Measurements from ENCODE around the gene ZRANB1.

The ZRANB1 gene

DNA sequence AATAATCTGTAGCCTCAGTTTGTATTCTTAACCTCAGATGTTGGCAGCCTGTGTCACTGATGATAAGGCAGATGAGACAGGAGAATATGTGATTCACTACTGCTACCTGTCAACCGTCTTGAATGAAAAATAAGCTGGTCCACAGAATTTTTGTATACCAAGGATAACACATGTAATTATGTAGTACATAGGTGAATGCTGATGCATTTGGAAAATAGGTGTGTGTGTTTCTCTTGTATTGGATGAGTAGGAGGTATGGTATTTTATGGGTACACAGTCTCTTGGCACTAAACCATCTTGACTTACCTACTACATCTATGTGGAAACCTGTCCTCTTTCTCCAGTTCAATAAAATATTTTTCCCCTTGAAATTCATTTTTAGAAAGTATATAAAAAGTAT is 20.7 kb upstream of the ZRANB1 start:
- no peak for DNase-seq (ENCODE audit: low read depth in 2 of 2)

DNA sequence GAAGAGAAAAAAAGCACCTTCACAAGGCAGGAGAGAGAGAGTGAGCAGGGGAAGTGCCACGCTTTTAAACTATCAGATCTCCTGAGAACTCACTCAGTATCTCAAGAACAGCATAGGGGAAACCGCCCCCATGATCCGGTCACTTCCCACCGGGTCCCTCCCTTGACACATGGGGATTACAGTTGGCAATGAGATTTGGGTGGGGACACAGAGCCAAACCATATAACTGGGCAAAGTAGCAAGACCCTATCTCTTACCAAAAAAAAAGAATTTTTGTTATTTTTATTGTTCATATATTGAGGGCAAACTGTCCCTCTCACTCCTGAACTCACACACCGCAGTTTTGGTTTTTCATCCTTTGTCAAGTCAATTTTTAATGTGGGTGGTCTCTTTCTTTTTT is 18.2 kb upstream of the ZRANB1 start:
- no peak for DNase-seq (ENCODE audit: low read depth in 2 of 2)

DNA sequence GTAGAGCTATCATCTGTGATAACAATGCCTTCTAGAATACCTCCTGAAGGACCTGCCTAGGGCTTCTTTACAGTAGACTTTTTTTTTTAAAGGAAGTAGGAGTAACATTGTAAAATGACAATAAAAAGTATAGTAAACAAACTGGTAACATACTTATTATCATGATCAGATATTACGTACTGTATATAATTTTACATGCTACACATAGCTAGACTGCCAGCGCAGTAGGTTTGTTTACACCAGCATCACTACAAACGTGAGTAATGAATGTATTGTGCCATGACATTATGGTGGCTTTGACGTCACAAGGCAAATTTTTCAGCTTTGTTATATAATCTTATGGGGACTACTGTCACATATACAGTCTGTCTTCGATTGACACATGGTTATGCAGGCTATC is 15.4 kb upstream of the ZRANB1 start:
- no peak for DNase-seq (ENCODE audit: low read depth in 2 of 2)

DNA sequence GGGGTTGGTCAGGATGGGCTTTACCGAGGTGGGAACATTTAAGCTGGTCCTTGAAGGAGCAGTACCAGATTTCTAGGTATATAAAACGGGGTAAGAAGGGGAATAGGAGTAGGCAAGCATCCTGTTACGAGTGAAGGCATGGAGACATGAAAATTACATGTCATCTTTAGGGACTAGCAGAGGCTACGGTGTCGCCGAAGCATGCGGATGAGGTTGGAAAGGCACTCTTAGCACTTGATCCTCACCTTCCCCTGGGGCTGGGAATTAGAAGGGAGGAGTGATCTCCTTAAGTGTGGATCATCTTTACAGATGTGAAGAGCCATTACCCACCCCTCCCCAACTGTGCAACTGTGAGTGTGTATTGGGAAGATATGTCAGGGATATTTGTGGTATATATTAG is 13.8 kb upstream of the ZRANB1 start:
- DNase-seq (ENCODE audit: low read depth in 2 of 2): no peak

DNA sequence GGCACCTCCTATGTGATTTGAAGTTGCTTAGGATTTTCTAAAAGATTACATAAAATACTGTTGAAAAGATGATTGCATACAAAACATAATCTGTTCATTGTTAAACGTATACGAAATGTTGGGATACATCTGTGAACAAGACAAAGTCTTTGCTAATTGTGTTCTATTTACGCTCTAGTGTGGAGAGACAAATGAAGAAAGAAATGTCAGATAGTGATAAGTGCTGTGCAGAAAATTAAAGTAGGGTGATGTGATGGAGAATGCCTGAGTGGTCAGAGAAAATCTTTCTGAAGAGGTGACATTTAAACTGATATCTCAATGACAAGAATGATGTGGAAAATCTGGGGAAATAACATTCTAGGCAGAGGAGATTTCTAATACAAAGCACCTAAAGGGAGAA is 13.4 kb upstream of the ZRANB1 start:
- no peak for DNase-seq (ENCODE audit: low read depth in 2 of 2)

DNA sequence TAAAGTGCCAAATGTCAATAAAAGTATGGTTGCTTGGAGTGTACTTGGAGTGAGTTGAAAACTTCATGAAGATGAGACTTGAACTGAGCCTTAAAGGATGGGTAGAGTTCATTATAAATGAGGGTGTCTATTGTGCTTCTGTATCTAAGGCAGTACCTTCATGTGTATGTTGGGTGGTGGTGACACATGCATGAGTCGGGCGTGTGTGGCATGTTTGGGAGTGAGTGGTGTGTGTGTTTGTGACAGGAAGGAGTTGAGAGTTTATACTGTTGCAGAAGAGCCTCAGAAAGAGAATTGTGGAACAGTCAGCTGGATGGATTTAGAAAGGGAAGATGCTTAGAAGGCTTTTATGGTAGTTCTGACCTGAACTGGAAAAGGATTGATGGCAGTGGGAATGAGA is 6.0 kb upstream of the ZRANB1 start:
- peak in 1 of 2 donors; percentile 30 for DNase-seq (ENCODE audit: low read depth in 2 of 2)

DNA sequence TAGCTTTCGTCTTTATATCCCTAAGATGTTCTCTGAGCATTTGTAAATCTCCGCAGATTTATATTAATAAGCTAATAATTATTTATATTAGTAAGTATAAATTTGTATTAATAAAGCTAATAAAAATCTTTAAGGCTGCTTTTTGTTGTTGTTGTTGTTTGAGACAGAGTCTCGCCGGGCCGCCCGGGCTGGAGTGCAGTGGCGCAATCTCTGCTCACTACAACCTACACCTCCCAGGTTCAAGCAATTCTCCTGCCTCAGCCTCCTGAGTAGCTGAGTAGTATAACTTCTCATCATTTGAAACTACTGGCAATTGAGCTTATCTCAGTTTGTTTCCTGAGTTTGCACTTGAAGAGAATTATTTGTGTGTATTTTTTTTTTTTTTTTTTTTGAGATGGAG is 5.1 kb upstream of the ZRANB1 start:
- DNase-seq (ENCODE audit: low read depth in 2 of 2): no peak

DNA sequence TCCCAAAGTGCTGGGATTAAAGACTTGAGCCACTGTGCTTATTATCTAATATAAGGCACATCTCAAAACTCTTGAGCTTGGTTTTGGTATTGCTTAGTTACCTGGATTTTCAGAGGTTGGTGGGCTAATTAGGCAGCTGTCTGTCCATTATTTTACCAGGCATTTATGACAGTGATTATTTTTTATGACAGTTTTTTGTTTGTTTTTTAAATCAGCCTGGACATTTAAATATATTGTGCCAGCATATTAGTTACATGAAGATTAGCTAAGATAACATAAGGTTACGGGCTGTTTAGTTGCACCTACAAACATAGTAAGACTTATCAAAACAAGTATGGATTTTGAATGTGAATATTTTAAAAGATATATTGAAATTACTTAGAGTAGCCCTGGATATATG is 2.6 kb upstream of the ZRANB1 start:
- DNase-seq (ENCODE audit: low read depth in 2 of 2): no peak

DNA sequence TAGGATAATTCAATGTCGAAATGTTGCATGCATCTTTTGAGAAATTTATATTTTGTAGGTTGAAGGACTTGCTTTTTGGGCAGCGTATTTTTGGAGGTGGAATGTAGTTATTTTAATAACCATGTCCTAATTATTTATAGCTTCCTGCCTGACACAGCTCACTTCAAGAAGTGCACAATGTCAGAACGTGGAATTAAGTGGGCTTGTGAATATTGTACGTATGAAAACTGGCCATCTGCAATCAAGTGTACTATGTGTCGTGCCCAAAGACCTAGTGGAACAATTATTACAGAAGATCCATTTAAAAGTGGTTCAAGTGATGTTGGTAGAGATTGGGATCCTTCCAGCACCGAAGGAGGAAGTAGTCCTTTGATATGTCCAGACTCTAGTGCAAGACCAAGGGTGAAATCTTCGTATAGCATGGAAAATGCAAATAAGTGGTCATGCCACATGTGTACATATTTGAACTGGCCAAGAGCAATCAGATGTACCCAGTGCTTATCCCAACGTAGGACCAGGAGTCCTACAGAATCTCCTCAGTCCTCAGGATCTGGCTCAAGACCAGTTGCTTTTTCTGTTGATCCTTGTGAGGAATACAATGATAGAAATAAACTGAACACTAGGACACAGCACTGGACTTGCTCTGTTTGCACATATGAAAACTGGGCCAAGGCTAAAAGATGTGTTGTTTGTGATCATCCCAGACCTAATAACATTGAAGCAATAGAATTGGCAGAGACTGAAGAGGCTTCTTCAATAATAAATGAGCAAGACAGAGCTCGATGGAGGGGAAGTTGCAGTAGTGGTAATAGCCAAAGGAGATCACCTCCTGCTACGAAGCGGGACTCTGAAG is 620 bp downstream of the ZRANB1 start:
- DNase-seq (ENCODE audit: low read depth in 2 of 2): no peak

DNA sequence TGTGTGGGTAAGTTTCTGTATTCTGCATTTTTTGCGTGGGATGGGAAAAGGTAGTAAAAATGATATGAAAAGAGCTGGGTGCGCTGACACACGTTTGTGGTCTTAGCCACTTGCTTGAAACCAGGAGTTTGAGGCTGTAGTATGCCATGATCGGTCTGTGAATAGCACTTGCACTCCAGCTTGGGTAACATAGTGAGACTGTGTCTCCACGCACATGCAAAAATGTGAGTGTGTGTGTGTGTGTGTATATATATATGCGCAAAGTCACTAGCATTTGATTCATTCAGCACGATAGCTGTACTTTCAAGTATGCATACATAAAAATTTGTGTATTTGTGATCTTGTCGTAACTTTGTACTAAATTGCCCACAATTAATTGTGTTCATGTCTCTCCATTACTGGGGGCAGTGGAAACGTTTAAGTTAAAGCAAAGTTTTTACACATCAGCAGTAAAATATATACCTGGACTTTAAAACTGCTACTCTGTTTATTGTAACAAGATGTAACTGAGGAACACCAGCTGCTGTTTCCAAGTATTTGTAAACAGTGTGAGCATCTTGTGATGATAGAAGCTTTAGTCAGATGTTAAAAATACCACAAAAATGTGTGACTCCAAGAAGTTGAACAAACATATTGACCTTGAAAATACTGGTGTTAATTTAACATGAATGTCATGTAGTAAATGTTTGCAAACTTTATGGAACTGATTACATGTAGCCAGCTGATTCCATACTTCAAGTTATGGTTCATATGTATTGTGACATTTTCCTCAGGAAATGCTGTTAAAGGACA is 1.6 kb downstream of the ZRANB1 start:
- no peak for DNase-seq (ENCODE audit: low read depth in 2 of 2)

DNA sequence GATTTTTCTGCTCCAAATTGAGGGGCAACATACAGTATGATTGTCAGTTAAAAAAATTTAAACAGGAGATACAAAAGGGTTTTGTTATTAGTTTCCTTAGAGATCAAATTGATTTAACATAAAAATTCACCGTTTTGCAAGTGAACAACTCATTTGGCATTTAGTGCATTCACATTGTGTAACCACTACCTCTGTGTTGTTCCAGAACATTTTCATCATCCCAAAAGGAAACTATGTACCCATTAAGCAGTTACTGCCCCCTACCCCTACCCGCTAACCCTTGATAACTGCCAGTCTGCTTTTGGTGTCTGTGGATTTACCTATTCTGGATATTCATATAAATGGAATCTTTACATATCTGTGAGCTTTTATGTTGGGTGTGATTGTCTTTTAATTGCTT is 3.1 kb downstream of the ZRANB1 start:
- DNase-seq (ENCODE audit: low read depth in 2 of 2): no peak

DNA sequence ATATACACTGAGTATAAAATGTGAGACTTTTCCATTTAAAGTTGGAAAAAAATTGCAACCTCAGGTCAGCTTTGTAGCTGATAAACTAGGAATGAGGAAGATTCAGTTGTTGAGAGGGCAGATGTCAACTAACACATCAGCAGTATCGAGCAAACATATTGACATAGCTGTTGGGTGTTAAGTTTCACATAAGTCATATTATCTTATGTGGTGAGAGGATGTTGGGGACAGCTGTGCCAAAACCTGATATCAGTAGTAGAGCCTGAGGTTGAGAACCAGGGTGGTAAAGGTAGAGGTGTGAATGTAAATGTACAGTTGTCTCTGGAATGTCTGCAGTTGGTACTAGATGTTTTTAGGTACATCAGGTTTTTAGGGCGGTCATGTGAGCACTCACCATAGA is 5.0 kb downstream of the ZRANB1 start:
- no peak for DNase-seq (ENCODE audit: low read depth in 2 of 2)

DNA sequence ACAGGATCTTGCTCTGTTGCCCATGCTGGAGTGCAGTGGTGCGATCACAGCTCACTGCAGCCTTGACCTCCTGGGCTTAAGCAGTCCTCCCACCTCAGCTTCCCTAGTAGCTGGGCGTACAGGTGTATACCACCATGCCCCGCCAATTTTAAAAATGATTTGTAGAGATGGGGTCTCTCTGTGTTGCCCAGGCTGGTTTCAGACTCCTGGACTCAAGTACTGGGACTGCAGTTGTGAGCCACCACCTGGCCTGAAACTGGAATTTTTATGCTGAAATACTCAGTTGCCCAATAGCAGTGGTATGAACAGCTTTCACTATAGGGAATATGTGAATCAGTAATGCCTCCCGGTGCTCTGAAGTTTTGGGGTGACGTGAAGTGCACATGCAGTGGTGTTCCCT is 7.6 kb downstream of the ZRANB1 start:
- no peak for DNase-seq (ENCODE audit: low read depth in 2 of 2)

DNA sequence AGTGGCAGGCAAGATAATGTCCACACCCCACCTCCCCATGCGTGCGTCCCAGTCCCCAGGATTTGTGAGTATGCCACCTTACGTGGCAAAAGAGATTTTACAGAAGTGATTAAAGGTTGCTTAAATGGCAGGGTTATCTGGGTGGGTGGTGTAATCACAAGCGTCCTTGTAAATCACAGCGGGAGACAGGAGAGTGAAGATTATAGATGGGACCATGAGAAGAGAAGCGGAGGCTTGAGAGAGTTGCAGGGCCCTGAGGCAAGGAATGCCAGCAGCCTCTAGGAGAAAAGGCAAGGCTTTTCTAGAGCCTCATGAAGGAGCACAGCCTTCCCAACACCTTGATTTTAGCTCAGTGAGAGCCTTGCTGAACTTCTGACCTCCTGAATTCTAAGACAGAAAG is 10.2 kb downstream of the ZRANB1 start:
- no peak for DNase-seq (ENCODE audit: low read depth in 2 of 2)

DNA sequence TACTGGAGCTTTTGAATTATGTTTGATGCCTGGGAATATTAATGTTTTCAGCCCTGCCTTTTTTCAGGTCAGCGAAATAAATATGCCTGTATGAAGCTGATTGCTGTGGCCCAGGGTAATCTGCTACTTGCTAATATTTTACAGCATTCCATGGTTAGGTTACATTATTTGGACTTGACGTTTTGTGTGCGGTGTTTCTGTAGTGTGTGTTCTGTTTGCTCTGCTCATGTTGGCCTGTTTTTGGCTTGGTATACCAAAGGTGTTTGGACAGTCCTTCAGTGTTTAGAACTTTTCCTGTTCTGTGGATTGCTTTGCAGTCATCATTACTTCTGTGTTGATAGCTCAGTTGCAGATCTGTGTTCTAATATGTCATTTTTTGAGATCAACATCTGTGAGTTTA is 11.5 kb downstream of the ZRANB1 start:
- DNase-seq (ENCODE audit: low read depth in 2 of 2): no peak

DNA sequence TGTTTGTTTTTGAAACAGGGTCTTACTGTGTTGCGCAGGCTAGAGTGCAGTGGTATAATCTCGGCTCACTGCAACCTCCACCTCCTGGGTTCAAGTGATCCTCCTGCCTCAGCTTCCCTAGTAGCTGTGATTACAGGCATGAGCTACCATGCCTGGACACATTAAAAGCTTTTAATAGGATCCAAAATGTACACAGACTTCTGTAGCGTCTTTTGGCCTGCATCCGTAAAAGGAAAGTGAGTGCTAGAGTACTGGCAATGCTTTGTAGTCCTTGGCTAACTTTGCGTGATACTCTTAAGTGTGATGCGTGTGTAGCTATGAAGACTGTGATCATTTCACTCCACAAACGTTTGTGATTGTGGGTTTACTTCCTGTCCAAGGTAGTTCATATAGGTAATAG is 13.3 kb downstream of the ZRANB1 start:
- DNase-seq (ENCODE audit: low read depth in 2 of 2): no peak

DNA sequence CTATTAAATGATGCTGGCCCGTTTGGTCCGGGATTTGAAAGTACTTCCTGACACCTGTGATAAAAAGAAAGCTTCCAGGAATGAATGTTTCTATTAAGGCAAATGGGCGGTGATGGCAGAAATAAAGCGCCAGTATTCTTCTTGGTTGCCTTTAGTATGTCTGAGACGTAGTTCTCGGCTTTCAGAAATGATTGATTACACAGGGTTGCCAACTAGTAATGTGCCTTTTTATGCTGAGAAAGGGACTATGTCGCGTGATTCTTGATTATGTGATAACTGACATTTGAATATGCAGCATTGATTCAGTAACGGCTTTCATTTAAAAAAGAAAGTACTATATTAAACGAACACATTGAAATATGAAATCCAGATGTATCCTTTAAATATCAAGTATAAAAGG is 13.9 kb downstream of the ZRANB1 start:
- no peak for DNase-seq (ENCODE audit: low read depth in 2 of 2)

DNA sequence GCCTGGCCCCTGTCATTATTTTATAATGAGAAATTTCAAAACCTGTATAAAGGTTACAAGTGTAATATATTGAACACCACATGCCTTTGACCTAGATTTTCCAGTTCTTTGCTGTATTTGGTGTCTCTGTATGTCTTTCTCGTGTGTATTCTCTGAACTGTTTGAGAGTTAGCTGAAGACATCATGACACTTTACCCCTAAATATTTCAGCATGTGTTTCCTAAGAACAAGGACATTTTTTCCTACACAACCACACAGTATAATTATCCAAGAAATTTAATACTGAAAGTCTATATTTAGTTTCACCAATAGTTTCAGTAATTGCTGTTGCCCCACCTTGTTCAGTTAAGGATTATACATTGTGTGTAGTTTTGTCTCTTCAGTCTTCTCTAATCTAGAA is 14.8 kb downstream of the ZRANB1 start:
- DNase-seq (ENCODE audit: low read depth in 2 of 2): no peak

DNA sequence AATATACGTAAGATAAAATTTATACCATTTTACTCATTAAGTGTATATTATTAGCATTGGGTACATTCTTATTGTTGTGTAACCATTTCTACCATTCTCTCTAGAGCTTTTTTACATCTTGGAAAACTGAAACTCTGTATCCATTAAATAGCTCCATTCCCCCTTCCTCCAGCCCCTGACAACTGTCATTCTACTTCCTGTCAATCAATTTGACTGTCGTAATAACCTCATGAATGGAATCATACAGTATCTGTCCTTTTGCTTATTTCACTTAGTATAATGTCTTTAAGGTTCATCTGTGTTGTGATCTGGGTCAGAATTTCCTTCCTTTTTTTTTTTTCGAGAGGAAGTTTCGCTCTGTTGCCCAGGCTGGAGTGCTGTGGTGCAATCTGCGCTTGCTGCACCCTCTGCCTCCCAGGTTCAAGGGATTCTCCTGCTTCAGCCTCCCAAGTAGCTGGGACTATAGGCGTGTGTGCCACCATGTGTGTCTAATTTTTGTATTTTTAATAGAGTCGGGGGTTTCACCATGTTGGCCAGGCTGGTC is 15.6 kb downstream of the ZRANB1 start:
- no peak for DNase-seq (ENCODE audit: low read depth in 2 of 2)

DNA sequence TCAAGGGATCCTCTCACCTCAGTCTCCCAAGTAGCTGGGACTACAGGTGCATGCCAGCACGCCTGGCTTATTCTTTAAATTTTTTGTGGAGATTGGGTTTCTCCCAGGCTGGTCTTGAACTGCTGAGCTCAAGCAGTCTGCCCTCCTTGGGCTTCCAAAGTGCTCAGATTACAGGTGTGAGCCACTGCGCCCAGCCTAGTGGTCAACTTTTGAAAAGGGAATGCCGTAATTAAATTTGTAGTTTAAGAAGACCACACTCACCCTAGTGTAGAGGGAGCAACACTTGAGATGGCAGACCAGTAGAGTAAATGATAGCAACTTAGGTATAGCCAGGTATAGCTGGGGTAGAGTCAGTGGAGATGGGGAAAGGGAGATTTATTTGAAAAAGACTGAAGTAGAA is 17.6 kb downstream of the ZRANB1 start:
- DNase-seq (ENCODE audit: low read depth in 2 of 2): no peak

DNA sequence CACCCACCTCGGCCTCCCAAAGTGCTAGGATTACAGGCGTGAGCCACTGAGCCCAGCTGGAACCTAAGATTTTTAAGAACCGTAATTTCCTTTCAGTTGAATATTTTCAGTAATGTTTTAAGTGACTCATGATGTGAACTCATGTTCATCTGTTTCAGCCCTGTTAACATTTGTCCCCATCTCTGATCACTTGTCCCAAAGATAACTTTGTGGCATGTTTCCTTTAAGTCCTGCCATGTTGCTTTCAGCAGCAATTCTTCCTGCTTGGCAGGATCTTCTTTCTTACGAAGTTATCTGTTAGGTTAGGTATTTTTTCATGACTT is 19.3 kb downstream of the ZRANB1 start:
- no peak for DNase-seq (ENCODE audit: low read depth in 2 of 2)

DNA sequence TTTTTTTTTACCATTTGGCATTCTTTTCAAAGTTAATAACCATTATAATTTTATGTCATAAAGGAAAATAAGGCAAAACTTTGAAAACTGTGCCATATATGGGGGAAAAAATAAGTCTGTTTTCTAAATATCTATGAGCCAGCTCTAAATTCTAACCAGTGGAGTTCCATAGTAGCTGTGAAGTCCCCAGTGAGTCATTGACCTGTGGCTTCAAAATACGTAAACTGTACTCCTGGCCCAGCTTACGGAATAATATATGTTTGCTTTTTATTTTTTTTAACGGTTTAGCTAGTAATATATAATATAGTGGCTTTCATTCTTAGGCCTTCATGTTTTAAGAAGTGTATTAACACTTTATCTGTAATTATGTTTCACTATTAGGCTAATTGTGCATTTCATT is 20.5 kb downstream of the ZRANB1 start:
- DNase-seq (ENCODE audit: low read depth in 2 of 2): no peak

Measured in stimulated activated CD4-positive, alpha-beta T cell treated with anti-CD3 and anti-CD28 coated beads, Interleukin-15, amount 100 ng/mL, for 48 hours (primary cell).